GM23338 (cell line): ENCODE measurements around the gene PPP1CB.

Experiments used
- CREB1 ChIP-seq: fragments of 250-450 bp; sonication (Bioruptor Pico); IDR thresholded peaks from 2 replicates; pipeline ENCODE4 v1.5.0; 2020; ENCODE audit warnings: low read depth, mild to moderate bottlenecking, moderate library complexity
- EZH2 ChIP-seq: fragments of 200-600 bp; sonication (generic); IDR thresholded peaks from one replicate; pipeline ENCODE4 v1.8.0; 2017; ENCODE audit warnings: antibody characterized with exemption, mild to moderate bottlenecking, low read depth; ENCODE audit not compliant: unreplicated experiment
- EZH2phosphoT487 ChIP-seq: fragments of 200-600 bp; sonication (generic); IDR thresholded peaks from one replicate; pipeline ENCODE4 v1.8.1; 2018; ENCODE audit warnings: antibody characterized with exemption; ENCODE audit not compliant: unreplicated experiment
- POLR2AphosphoS5 ChIP-seq: IDR thresholded peaks from 2 replicates; pipeline ENCODE4 v1.6.1; 2016; ENCODE audit warnings: antibody characterized with exemption, low read depth
- ZNF331 ChIP-seq: fragments of 250-450 bp; sonication (Bioruptor Pico); IDR thresholded peaks from 2 replicates; pipeline ENCODE4 v1.5.0; 2020; ENCODE audit warnings: low read depth, mild to moderate bottlenecking, moderate library complexity
- TF ChIP-seq, protein P1 (sequence below), 2 experiments: fragments of 200-600 bp in 1 of 2; sonication (generic) in 1 of 2; conservative IDR thresholded peaks; 2 replicates each; pipeline versions ENCODE4 v1.5.1 to v1.6.1; 2016 to 2017; ENCODE audit warnings: antibody characterized with exemption in 2 of 2, low read depth in 2 of 2, mild to moderate bottlenecking in 2 of 2, moderate library complexity in 1 of 2

DNA sequence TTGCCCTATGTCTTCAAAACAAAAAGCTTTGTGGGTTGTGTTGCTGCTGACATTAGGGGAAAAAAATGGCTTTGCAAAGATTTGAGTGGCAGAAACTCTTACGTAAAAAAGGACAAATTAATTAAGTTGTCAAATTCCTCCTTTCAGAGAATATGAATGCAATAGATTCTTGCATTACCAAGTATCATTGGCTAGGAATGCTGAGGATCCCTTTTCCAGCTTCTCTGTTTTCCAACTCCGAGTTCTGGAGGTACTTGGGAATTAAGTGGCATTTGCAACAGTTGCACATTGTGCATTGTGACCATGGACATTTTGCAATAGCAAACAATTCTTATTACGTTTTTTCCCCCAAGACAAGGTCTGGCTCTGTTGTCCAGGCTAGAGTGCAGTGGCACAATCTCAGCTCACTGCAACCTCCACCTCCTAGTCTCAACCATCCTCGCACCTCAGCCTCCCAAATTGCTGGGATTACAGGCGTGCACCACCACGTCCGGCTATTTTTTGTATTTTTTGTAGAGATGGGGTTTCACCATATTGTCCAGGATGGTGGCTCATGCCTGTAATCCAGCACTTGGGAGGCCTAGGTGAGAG lies 29.9 kb upstream of the PPP1CB start:
- TF ChIP-seq, protein P1, sequence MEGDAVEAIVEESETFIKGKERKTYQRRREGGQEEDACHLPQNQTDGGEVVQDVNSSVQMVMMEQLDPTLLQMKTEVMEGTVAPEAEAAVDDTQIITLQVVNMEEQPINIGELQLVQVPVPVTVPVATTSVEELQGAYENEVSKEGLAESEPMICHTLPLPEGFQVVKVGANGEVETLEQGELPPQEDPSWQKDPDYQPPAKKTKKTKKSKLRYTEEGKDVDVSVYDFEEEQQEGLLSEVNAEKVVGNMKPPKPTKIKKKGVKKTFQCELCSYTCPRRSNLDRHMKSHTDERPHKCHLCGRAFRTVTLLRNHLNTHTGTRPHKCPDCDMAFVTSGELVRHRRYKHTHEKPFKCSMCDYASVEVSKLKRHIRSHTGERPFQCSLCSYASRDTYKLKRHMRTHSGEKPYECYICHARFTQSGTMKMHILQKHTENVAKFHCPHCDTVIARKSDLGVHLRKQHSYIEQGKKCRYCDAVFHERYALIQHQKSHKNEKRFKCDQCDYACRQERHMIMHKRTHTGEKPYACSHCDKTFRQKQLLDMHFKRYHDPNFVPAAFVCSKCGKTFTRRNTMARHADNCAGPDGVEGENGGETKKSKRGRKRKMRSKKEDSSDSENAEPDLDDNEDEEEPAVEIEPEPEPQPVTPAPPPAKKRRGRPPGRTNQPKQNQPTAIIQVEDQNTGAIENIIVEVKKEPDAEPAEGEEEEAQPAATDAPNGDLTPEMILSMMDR (conservative IDR thresholded peaks at IDR 0.05; ENCODE audit: low read depth in 2 of 2): no peak
- no peak for TF ChIP-seq EZH2
- TF ChIP-seq POLR2AphosphoS5: no peak
- TF ChIP-seq EZH2phosphoT487: no peak
- TF ChIP-seq CREB1 (CRISPR knock-in tag): no peak
- no peak for TF ChIP-seq ZNF331
